ENCODE data around the gene PROS1.

DNA sequence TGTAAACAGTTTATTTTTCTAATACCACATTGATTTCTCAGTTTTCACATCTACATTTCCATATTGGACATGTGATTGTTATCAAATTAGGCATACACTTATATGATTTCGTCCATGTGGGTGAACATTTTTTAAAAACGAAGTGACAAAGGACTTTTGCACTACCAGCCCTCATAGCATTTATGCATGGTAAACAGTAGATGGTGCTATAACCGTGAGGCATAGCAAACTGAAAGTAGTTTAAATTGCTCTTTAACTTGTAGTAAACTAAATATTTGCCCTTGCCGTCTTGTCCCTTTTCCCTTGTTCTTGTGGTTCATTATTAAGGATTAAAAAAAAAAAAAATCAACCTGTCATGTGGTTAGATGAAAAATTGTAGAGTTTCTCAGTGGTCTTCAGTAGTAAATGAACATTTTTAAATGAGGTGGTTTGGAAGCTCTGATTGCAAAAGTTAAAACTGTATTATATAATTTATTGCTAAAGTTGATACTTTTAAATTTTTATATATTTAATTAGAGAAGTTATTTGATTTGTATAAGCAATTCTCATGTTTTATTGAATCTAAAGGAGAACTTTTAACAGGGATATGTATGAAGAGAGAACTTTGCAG, 30.7 kb upstream of the PROS1 start:
- TF ChIP-seq, protein P1, sequence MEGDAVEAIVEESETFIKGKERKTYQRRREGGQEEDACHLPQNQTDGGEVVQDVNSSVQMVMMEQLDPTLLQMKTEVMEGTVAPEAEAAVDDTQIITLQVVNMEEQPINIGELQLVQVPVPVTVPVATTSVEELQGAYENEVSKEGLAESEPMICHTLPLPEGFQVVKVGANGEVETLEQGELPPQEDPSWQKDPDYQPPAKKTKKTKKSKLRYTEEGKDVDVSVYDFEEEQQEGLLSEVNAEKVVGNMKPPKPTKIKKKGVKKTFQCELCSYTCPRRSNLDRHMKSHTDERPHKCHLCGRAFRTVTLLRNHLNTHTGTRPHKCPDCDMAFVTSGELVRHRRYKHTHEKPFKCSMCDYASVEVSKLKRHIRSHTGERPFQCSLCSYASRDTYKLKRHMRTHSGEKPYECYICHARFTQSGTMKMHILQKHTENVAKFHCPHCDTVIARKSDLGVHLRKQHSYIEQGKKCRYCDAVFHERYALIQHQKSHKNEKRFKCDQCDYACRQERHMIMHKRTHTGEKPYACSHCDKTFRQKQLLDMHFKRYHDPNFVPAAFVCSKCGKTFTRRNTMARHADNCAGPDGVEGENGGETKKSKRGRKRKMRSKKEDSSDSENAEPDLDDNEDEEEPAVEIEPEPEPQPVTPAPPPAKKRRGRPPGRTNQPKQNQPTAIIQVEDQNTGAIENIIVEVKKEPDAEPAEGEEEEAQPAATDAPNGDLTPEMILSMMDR (optimal IDR thresholded peaks at IDR 0.05 in 1 of 3, IDR thresholded peaks at IDR 0.05 in 1 of 3, conservative IDR thresholded peaks at IDR 0.05 in 1 of 3; ENCODE audit: extremely low read depth in 1 of 3, insufficient read depth in 2 of 3, low read length in 3 of 3), result peak in 2 of 3 experiments; percentile 68
- TF ChIP-seq EZH2 (IDR thresholded peaks at IDR 0.05; ENCODE audit: low read length), result no peak
